Measurements from ENCODE around the gene EDC3. TPM values are rescaled to one million over a fixed set of nuclear protein-coding genes. Genes with fewer than 3 reads are reported as not detected.

EDC3 gene
- total and polyA plus RNA-seq, 2 experiments from 2014 or later, result 13.8 to 26.5 TPM

DNA sequence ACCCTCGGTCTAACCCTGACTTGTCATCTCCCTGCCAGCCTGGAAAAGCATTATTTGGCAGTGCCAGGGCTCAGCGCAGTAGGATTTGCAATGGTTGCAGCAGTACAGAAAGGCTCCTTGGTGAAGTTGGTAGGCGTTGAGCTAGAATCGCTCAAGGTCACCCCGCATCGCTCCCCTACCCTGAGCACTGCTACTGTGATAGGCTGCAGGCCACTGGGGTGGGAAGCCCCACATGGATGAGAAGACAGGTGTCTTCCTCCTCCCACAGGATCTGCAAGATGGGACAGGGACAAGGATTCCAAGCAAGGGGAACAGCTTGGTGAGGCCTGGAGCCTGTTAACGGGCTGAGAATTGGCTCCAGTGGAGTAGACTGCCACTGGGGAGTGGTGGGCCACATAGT, 69.5 kb downstream of the EDC3 start:
- peaks cover 8% of the 10 kb centered on the region; the same call in 2 of the 3 replicates for H3K4me1 Mint-ChIP-seq
- Histone ChIP-seq H3K27ac (ENCODE audit: low read depth) (no peak overlapping the region), H3K36me3 (ENCODE audit: insufficient read depth) (peaks cover 16% of the 10 kb centered on the region; the same call in 1 of the 2 replicates), H3K9me2 (ENCODE audit: insufficient read depth) (no peaks in the 10 kb centered on the region), H3K4me1 (ENCODE audit: insufficient read depth) (no peaks in the 10 kb centered on the region), H3K27me3 (ENCODE audit: insufficient read depth) (no peaks in the 10 kb centered on the region), H2AFZ (no peak overlapping the region), H3K4me3 (no peak overlapping the region), H3K4me2 (no peak overlapping the region), H4K20me1 (replicated peaks; ENCODE audit: insufficient read depth) (peaks cover 14% of the 10 kb centered on the region), H3F3A (replicated peaks; ENCODE audit: low read depth) (0 out of 2 replicates have a peak, but pooled peaks cover 8% of the 10 kb centered on the region), H3K79me2 (replicated peaks; ENCODE audit: insufficient read depth) (peaks cover 7% of the 10 kb centered on the region; the same call in 1 of the 2 replicates)
- no peaks in the 10 kb centered on the region for H3K9me3 Mint-ChIP-seq
- peaks cover 79% of the 10 kb centered on the region for H3K36me3 Mint-ChIP-seq (ENCODE audit: low read depth)
- peaks cover 16% of the 10 kb centered on the region for H3K27me3 Mint-ChIP-seq (ENCODE audit: insufficient read depth, low read depth, poor library complexity)
- H3K4me3 Mint-ChIP-seq, result no peak overlapping the region
- ATAC-seq, result no peak
- DNase-seq (ENCODE audit: low spot score), result no peak
- H3K27ac Mint-ChIP-seq, result no peak overlapping the region
- TF ChIP-seq, protein P1, sequence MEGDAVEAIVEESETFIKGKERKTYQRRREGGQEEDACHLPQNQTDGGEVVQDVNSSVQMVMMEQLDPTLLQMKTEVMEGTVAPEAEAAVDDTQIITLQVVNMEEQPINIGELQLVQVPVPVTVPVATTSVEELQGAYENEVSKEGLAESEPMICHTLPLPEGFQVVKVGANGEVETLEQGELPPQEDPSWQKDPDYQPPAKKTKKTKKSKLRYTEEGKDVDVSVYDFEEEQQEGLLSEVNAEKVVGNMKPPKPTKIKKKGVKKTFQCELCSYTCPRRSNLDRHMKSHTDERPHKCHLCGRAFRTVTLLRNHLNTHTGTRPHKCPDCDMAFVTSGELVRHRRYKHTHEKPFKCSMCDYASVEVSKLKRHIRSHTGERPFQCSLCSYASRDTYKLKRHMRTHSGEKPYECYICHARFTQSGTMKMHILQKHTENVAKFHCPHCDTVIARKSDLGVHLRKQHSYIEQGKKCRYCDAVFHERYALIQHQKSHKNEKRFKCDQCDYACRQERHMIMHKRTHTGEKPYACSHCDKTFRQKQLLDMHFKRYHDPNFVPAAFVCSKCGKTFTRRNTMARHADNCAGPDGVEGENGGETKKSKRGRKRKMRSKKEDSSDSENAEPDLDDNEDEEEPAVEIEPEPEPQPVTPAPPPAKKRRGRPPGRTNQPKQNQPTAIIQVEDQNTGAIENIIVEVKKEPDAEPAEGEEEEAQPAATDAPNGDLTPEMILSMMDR (conservative IDR thresholded peaks at IDR 0.05; ENCODE audit: low read depth in 2 of 2), result no peak
- TF ChIP-seq, protein P2, sequence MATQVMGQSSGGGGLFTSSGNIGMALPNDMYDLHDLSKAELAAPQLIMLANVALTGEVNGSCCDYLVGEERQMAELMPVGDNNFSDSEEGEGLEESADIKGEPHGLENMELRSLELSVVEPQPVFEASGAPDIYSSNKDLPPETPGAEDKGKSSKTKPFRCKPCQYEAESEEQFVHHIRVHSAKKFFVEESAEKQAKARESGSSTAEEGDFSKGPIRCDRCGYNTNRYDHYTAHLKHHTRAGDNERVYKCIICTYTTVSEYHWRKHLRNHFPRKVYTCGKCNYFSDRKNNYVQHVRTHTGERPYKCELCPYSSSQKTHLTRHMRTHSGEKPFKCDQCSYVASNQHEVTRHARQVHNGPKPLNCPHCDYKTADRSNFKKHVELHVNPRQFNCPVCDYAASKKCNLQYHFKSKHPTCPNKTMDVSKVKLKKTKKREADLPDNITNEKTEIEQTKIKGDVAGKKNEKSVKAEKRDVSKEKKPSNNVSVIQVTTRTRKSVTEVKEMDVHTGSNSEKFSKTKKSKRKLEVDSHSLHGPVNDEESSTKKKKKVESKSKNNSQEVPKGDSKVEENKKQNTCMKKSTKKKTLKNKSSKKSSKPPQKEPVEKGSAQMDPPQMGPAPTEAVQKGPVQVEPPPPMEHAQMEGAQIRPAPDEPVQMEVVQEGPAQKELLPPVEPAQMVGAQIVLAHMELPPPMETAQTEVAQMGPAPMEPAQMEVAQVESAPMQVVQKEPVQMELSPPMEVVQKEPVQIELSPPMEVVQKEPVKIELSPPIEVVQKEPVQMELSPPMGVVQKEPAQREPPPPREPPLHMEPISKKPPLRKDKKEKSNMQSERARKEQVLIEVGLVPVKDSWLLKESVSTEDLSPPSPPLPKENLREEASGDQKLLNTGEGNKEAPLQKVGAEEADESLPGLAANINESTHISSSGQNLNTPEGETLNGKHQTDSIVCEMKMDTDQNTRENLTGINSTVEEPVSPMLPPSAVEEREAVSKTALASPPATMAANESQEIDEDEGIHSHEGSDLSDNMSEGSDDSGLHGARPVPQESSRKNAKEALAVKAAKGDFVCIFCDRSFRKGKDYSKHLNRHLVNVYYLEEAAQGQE (IDR thresholded peaks at IDR 0.05; ENCODE audit: unreplicated experiment), result no peak
- TF ChIP-seq POLR2AphosphoS5 (IDR thresholded peaks at IDR 0.05; ENCODE audit: low read depth), result no peak
- TF ChIP-seq ZNF114 (CRISPR knock-in tag; IDR thresholded peaks at IDR 0.05), result no peak
- no peak for TF ChIP-seq ZNF462 (CRISPR knock-in tag; IDR thresholded peaks at IDR 0.05)
- no peak for TF ChIP-seq NANOG (IDR thresholded peaks at IDR 0.05; ENCODE audit: borderline replicate concordance)
- no peak for TF ChIP-seq STAT1 (IDR thresholded peaks at IDR 0.05; ENCODE audit: unreplicated experiment)

All from GM23338 (cell line).